Measurements from ENCODE around the gene GBA2. TPM values are rescaled to one million over a fixed set of nuclear protein-coding genes. Genes with fewer than 3 reads are reported as not detected.
A peak's percentile ranks its signal among the peaks of the same experiment; 100 is the strongest.

Gene GBA2
- 71.5 and 98.2 TPM in 2 replicates for polyA plus RNA-seq (2012; rRNA removed)
- polyA plus RNA-seq (2012; cell fraction: cytosol; rRNA removed) = 28.7 and 35.7 TPM in 2 replicates
- polyA plus RNA-seq (2012; cell fraction: nucleus; rRNA removed) = 425 and 473 TPM in 2 replicates

DNA sequence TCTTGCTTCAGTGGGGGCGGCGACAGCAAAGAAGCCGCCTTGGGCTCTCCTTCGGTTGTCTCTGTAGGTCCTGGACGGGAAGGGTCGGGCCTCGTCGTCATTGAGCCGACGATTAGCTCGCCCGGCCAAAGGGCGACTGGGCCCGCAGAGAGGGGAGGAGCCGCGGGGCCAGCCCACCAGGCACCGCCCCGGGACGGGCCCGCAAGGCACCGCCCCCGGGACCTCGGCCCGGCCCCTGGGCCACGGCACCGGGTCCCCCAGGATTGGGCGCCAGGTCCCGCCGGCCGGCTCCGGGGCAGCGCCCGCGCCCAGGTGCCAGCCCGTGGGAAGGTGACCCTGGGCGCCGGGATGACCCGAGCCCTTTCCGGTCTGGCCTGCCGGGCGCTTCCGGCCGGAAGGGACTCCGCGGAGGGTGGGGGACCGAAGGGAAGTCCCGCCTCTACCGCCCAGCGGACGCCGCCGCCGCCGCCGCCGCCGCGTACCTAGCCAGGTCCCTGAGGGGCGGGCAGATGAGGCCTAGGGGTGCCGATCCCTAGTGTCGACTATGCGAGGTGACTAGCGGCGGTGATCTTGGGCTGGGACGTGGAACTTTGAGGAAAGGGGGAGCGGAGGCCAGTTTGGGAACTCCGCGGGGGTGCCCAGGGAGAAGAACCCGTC, at the start of gene GBA2, which contains the start of gene RGP1:
Gene GBA2 (minus strand): TSS at position 371 of the 657 bp plus-strand sequence. CDS start 524 bp downstream, outside the sequence.
Gene RGP1 (plus strand): TSS at position 430 of the 657 bp plus-strand sequence. CDS start 469 bp downstream, outside the sequence.
- H3K9me2 ChIP-seq = no peaks in the 10 kb centered on the region
- peaks cover 66% of the 10 kb centered on the region for H3K79me2 ChIP-seq (ENCODE audit: insufficient read depth)
- H4K20me1 ChIP-seq (ENCODE audit: insufficient read depth) = peaks cover 31% of the 10 kb centered on the region
- H3K9me3 ChIP-seq = no peaks in the 10 kb centered on the region
- WGBS (ENCODE audit: low lambda C conversion rate) = 0% methylated on average over 13 of the region's 69 CpGs
- peak within 1 kb of the TSS; percentile 80 for H2AFZ ChIP-seq (ENCODE audit: low read depth)
- peak within 1 kb of the TSS; percentile 90 for H3K9ac ChIP-seq
- POLR2A ChIA-PET = interaction anchor here (1.6 to 2.6 kb wide), 4 partner anchors 7 to 17 kb away, joined by 5 to 28 read pairs (median 8); partner anchors contain the start of genes CREB3 and TLN1
- DNase-seq = peak; percentile 94
- H3K4me2 ChIP-seq = peak within 1 kb of the TSS; percentile 82
- CTCF ChIA-PET = interaction anchor here (1.0 to 6.8 kb wide), 13 partner anchors 8 to 138 kb away, joined by 3 to 88 read pairs (median 5); partner anchors contain the start of genes CCDC107, CREB3, NPR2 and TLN1
- peak within 1 kb of the TSS; percentile 70 to 79; a peak in 3 of 4 replicates for H3K27ac ChIP-seq (ENCODE audit: low read depth in 2 of 2, low read length in 1 of 2)
- H3K4me1 ChIP-seq (ENCODE audit: control insufficient read depth in 1 of 2, insufficient read depth in 2 of 2, low read depth in 1 of 2, low read length in 1 of 2) = peaks cover 12 to 33% of the 10 kb centered on the region in 2 experiments; a peak in 2 of 4 replicates
- TF ChIP-seq GABPA (IDR thresholded peaks at IDR 0.05; ENCODE audit: low read depth) = peak; percentile 90
- no peak for TF ChIP-seq YY1 (IDR thresholded peaks at IDR 0.05; ENCODE audit: low read depth)
- TF ChIP-seq EP300 (IDR thresholded peaks at IDR 0.05; ENCODE audit: borderline replicate concordance in 1 of 2, low read depth in 1 of 2, low read length in 1 of 2) = peak in 1 of 2 experiments; percentile 54; a peak in 1 of 4 replicates
- peak; percentile 52 for TF ChIP-seq ELF1 (IDR thresholded peaks at IDR 0.05)
- peak; percentile 28; the same call in 1 of the 2 replicates for TF ChIP-seq TAF1 (IDR thresholded peaks at IDR 0.05; ENCODE audit: borderline replicate concordance, low read depth, low read length)
- TF ChIP-seq POLR2AphosphoS5 (IDR thresholded peaks at IDR 0.05; ENCODE audit: low read depth, low read length) = peak; percentile 76
- TF ChIP-seq FOXM1 (IDR thresholded peaks at IDR 0.05; ENCODE audit: low read depth) = no peak
- TF ChIP-seq CHD2 (IDR thresholded peaks at IDR 0.05; ENCODE audit: low read length, partially characterized antibody) = peak; percentile 18
- TF ChIP-seq, protein P1, sequence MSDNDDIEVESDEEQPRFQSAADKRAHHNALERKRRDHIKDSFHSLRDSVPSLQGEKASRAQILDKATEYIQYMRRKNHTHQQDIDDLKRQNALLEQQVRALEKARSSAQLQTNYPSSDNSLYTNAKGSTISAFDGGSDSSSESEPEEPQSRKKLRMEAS (IDR thresholded peaks at IDR 0.05; ENCODE audit: low read depth) = peak; percentile 52; the same call in 1 of the 2 replicates
- H3K27me3 ChIP-seq (ENCODE audit: insufficient read depth) = no peaks in the 10 kb centered on the region
- H3F3A ChIP-seq (replicated peaks; ENCODE audit: insufficient read depth) = peaks cover 7% of the 10 kb centered on the region
- H3K4me3 ChIP-seq (ENCODE audit: low read depth in 2 of 2, low read length in 1 of 2) = peak within 1 kb of the TSS; percentile 97 to 98
- H3K36me3 ChIP-seq (replicated peaks in 1 of 2; ENCODE audit: control insufficient read depth in 1 of 2, insufficient read depth in 2 of 2, low read length in 1 of 2) = peaks cover 23 to 46% of the 10 kb centered on the region in 2 experiments

DNA sequence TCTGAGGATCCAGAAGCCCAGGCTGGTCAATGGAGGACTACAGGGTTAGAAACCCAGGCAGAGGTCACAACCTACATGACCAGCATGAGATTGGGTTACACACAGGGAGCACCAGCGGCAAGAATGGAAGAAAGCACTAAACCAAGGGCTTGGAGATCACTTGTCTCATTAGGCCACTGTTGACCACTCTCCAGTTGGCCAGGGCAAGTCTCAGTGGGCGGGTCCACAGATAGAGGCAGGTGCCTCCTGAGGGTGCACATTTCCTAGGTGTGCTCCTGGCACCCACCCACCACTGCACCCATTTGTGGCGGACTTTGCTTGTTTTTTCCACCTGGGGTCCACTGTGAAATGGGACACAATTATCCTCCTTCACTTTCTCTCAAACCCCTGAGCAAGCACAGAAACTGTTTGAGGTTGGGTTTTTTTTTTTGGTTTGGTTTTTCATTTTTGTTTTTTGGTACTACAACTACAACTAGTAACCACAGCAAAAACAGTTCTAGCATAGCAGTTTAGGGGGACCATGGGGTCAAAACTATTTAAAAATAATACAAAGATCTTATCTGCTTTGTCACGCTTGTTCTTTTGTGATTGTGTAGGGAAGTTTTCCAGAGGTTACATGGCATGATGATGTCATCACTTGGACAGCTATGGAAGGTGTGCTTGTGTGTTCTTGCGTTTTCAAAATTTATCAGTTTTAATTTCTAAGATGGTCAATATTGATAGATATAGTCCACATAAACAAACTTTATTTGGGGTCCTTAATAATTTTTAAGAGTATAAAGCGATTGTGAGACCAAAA, 48.5 kb upstream of the GBA2 start:
- Histone ChIP-seq H3K4me2 (no peak overlapping the region), H3K36me3 (replicated peaks in 1 of 2; ENCODE audit: control insufficient read depth in 1 of 2, insufficient read depth in 2 of 2, low read length in 1 of 2) (peaks cover 0 to 19% of the 10 kb centered on the region in 2 experiments), H3K79me2 (ENCODE audit: insufficient read depth) (no peaks in the 10 kb centered on the region), H3K27me3 (ENCODE audit: insufficient read depth) (no peaks in the 10 kb centered on the region), H2AFZ (ENCODE audit: low read depth) (no peak overlapping the region), H3K4me3 (ENCODE audit: low read depth in 2 of 2, low read length in 1 of 2) (no peak overlapping the region), H3K4me1 (ENCODE audit: control insufficient read depth in 1 of 2, insufficient read depth in 2 of 2, low read depth in 1 of 2, low read length in 1 of 2) (peaks cover 0 to 19% of the 10 kb centered on the region in 2 experiments; a peak in 2 of 4 replicates), H3K9me2 (no peaks in the 10 kb centered on the region), H3F3A (replicated peaks; ENCODE audit: insufficient read depth) (peaks cover 9% of the 10 kb centered on the region), H4K20me1 (ENCODE audit: insufficient read depth) (no peaks in the 10 kb centered on the region), H3K27ac (ENCODE audit: low read depth in 2 of 2, low read length in 1 of 2) (no peak overlapping the region), H3K9me3 (no peaks in the 10 kb centered on the region), H3K9ac (no peak overlapping the region)
- no peak for DNase-seq
- TF ChIP-seq EP300 (IDR thresholded peaks at IDR 0.05; ENCODE audit: borderline replicate concordance in 1 of 2, low read depth in 1 of 2, low read length in 1 of 2) (no peak), NFIC (IDR thresholded peaks at IDR 0.05; ENCODE audit: borderline replicate concordance) (no peak), RXRA (IDR thresholded peaks at IDR 0.05; ENCODE audit: borderline replicate concordance, low read depth) (no peak), JUND (IDR thresholded peaks at IDR 0.05) (no peak), RAD21 (IDR thresholded peaks at IDR 0.05; ENCODE audit: low read length) (no peak), SIN3A (IDR thresholded peaks at IDR 0.05; ENCODE audit: borderline replicate concordance, low read depth, low read length) (no peak)
- TF ChIP-seq, protein P2, sequence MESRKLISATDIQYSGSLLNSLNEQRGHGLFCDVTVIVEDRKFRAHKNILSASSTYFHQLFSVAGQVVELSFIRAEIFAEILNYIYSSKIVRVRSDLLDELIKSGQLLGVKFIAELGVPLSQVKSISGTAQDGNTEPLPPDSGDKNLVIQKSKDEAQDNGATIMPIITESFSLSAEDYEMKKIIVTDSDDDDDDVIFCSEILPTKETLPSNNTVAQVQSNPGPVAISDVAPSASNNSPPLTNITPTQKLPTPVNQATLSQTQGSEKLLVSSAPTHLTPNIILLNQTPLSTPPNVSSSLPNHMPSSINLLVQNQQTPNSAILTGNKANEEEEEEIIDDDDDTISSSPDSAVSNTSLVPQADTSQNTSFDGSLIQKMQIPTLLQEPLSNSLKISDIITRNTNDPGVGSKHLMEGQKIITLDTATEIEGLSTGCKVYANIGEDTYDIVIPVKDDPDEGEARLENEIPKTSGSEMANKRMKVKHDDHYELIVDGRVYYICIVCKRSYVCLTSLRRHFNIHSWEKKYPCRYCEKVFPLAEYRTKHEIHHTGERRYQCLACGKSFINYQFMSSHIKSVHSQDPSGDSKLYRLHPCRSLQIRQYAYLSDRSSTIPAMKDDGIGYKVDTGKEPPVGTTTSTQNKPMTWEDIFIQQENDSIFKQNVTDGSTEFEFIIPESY (IDR thresholded peaks at IDR 0.05; ENCODE audit: borderline replicate concordance, low read depth) = no peak
- TF ChIP-seq, protein P1 (IDR thresholded peaks at IDR 0.05; ENCODE audit: low read depth) = no peak
- ChIA-PET POLR2A (no interaction called here), CTCF (interaction anchor here (0.8 to 2.9 kb wide), 5 partner anchors 9 to 106 kb away, joined by 3 to 14 read pairs (median 5); partner anchors contain the start of gene SPAG8)
- 95% methylated on average over 5 of the region's 6 CpGs for WGBS (ENCODE audit: low lambda C conversion rate)

All from SK-N-SH (cell line).